HG02970 (cell line): ENCODE measurements around the gene GPD2.

ENCODE experiments used
- ATAC-seq: cut with Tn5 transposase; IDR thresholded peaks from one replicate; pipeline ENCODE4 v1.9.1; 2021; ENCODE audit warnings: mild to moderate bottlenecking, moderate library complexity, moderate number of reproducible peaks; ENCODE audit not compliant: unreplicated experiment, low FRiP score

GPD2 gene

DNA sequence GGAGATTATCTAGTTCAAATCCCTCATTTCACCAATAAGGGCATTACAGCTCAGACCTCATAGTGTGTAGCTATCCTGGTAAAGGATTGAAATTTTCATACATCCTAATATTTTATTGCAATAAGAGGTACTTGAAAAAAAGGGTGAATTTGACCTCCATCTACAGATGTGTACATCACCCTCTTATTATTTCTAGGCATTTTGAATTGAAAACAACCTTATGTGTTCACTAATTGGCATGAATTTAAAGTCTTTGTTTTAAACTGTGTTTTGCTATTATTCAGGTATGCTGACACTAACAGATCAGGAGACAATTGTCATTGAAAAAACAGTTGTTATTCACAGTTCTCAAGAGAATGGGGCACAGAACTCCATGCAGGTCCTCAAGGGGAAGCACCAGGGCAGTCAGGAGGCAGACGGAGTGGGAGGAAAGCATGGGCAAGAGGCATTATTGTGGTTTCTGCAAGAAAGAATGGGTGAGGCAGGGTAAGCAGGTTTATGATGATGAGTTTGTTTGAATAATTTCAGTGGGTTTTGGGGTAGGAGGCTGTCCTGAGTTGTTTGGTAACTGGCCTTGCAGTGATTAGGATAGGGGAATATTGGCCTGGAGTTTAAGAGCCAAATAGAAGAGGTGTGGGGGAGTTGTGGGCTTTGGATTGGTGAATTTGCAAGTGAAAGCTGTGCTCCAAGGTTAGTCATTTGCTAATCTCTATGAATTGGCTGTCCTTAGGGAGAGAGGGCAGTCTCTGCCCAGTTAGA, 194.6 kb downstream of the GPD2 start:
- ATAC-seq = no peak

DNA sequence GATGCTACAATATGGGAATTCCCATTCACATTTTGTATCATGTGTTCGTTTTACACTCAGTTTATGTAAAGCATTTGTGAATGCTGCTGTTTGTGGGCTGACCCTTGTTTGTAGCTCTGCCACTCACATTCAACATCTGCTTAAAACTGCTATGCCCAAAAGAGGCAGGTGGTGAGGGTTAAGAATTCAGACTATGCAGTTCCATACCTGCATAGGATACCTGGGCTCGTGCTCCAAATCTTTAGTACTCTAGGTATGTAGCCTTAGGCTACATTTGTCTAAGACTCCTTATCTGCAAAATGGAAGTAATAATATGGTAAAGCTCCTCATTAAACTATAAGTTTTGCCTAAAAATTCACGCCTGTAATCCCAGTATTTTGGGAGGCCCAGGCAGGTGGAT, 199.5 kb downstream of the GPD2 start:
- no peak for ATAC-seq
